Muscle of arm (tissue), 12 donors: Measurements from ENCODE around the gene NAA15. TPM values are rescaled to one million over a fixed set of nuclear protein-coding genes. Genes with fewer than 3 reads are reported as not detected.
A peak's percentile ranks its signal among the peaks of the same experiment; 100 is the strongest.
"Not testable (repeated sequence)": the region's sequence is repeated elsewhere in the genome, so short reads cannot be mapped to it uniquely, and the experiment has no call there.

Experiments used
- DNase-seq: peaks from one replicate; pipeline ENCODE4 v3.0.0-alpha.2; 2013
- polyA plus RNA-seq, 12 donors: library from polyadenylated mRNA; unstranded; fragments of 120-200 nt; gene quantifications; one replicate each; pipeline ENCODE4 v1.2.1, GENCODE V29; 2013; ENCODE audit not compliant: insufficient read length in 12 of 12

The NAA15 gene
- polyA plus RNA-seq, 12 donors: 24.7 to 200 (median 31.1) TPM

GRCh38 chr4:139333046-139333445 is 31.7 kb downstream of the NAA15 start:
- DNase-seq: no peak

GRCh38 chr4:139337612-139338011 is 36.3 kb downstream of the NAA15 start:
- no peak for DNase-seq

GRCh38 chr4:139361301-139361700 is 60.0 kb downstream of the NAA15 start:
- DNase-seq: no peak

DNA sequence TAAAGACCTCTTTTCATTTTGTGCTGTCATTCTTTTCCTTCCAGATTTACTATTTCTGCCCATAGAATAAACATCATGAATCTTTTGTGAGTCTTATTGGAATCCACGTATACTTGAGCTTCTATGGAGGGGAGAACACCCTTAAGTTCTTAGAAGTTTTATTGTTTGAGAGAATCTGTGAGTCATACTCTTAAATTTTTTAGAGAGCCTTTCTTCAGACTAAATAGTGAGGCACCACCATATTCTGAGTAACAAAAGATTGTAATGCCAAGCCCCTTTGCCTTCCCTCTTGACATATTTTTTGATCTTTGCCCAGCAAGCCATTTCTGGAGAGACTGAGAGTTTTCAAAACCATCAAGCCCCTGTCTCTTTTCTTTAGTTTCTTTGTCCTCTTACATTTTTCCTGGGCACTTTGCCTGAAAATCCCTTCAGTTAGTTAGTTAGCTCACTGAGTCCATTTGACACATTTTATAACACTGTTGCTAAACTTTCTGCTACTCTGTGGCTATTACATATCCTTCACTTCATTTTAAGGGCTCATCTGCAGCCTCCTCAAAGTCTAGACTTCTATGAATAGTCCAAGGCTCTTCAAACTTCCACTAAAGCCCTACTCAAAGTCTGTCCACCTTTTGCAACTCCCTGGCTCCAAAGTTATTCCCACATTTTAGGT is 66.3 kb downstream of the NAA15 start:
- DNase-seq: no peak

DNA sequence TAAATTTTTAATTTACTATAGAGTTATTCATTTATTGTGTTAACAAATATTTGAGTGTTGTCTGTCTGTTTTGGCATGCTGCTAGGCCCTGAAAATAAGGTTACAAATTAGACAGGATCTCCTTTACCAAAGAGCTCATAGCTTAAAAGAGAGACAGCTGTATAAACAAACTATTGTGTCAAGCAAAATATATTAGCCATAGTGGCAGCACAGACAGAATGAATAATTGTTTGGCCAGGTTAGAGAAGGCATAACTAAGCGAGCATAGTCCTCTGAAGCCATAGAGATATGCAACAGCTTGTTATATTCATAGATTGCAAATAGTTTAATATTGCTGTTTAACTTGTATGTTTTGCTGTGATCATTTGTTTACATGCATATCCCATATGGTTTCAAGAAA is 67.7 kb downstream of the NAA15 start:
- DNase-seq: no peak

GRCh38 chr4:139374251-139374650 is 72.9 kb downstream of the NAA15 start:
- no peak for DNase-seq

DNA sequence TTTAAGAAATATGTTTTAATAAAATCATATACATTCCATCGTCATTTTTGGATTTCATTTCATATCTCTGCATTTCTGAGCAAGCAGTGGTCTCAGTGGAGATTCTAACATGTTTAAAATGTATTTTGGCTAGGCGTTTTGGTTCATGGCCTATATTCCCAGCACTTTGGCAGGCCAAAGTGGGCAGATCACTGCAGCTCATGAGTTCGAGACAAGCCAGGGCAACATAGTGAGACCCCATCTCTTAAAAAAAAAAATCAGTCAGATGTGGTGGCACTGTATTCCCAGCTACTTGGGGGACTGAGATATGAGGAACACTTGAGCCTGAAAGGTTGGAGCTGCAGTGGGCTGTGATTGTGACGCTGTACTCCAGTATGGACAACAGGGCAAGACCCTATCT is 85.1 kb downstream of the NAA15 start:
- DNase-seq: no peak

GRCh38 chr4:139389102-139389501 is 87.8 kb downstream of the NAA15 start:
- no peak for DNase-seq

DNA sequence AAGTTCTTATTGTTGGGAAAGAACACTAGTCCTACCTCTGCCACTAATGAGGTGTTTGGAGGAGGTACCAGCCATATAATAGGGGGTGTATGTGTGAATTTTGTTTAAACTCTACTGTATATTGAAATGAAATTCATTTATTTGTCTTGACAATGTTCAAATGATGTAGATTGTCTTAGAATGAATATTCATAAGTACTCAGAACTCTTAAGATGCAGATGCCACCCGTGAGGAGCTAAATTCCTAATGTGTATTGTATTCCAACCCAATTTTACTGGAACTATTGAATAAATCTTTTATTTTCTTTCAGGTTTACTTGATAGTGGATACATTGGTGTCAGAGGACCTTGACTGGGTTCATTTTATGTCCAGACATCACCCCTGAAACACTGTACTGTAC is 88.7 kb downstream of the NAA15 start:
- no peak for DNase-seq

- no peak for DNase-seq
Measured at GRCh38 chr4:139391731-139392130, 90.4 kb downstream of the NAA15 start.

- DNase-seq: no peak
Measured at GRCh38 chr4:139392797-139393196, 91.5 kb downstream of the NAA15 start.

DNA sequence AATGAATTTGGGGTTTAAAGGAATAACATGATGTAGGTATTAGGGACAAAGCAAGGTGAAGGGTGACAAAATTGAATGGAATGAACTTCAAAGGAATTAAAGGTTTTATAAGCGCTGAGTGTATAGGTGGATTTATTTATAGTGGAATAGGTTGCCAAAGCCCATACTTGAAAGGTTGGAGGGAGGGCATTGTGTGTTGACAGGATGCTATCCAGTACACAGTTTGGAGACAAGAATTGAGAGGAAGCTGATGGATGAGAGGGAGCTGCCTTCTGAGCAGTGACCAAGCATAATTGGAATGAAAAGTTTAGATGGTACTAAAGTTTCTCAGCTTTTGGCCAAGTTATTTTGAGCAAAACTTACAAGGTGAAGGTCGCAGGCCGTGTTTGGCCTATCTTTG is 100.1 kb downstream of the NAA15 start:
- no peak for DNase-seq

- DNase-seq: no peak
Measured at GRCh38 chr4:139402436-139402835, 101.1 kb downstream of the NAA15 start.

DNA sequence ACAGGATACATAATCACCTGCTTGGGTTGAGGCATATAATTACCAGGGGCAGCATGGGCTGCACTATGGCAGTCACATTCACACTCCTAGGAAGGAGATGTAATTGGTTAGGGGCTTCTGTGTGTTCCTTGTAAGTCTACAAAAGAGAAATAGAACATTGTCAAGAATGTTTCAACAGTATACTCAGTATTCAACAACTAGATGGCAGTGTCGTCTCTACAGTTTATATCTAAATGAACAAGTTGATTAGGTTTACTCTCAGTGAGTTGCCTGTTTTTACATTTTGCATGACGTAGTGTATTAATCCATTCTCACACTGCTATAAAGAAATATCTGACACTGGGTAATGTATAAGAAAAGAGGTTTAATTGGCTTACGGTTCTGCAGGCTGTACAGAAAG is 102.2 kb downstream of the NAA15 start:
- no peak for DNase-seq

GRCh38 chr4:139410312-139410711 is 109.0 kb downstream of the NAA15 start:
- no peak for DNase-seq

DNA sequence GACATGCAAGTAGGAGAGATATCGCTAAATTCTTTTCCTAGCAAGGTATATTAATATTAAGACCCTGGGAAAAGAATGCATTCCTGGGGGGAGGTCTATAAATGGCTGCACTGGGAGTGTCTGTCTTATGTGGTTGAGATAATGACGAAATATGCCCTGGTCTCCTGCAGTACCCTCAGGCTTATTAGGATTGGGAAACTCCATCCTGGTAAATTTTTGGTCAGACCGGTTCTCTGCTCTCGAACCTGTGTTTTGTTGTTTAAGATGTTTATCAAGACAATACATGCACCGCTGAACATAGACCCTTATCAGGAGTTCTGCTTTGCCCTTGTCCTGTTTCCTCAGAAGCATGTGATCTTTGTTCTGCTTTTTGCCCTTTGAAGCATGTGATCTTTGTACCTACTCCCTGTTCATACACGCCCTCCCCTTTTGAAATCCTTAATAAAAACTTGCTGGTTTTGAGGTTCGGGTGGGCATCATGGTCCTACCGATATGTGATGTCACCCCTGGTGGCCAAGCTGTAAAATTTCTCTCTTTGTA is 113.4 kb downstream of the NAA15 start:
- DNase-seq: not testable (repeated sequence)

- DNase-seq: peak; percentile 35
Measured at GRCh38 chr4:139416073-139416673, 114.9 kb downstream of the NAA15 start.

GRCh38 chr4:139419388-139419914 is 118.1 kb downstream of the NAA15 start:
- DNase-seq: peak; percentile 34

DNA sequence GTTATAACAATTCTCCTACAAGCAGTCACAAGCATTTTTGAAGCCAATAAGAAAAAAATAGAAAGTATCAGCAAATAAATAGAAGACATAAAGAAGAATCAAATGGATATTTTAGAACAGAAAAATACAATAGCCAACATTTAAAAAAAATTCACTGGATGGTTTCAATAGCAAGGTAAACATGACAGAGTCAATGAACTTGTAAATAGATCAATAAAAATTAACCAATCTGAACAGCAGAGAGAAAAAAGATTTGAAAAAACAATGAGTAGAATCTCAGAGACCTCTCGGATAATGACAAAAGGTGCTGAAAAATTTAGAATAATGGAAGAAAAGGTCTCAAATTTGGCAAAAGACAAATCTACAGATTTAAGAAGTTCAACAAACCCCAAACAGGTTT is 119.3 kb downstream of the NAA15 start:
- no peak for DNase-seq

GRCh38 chr4:139436122-139436521 is 134.8 kb downstream of the NAA15 start:
- no peak for DNase-seq

DNA sequence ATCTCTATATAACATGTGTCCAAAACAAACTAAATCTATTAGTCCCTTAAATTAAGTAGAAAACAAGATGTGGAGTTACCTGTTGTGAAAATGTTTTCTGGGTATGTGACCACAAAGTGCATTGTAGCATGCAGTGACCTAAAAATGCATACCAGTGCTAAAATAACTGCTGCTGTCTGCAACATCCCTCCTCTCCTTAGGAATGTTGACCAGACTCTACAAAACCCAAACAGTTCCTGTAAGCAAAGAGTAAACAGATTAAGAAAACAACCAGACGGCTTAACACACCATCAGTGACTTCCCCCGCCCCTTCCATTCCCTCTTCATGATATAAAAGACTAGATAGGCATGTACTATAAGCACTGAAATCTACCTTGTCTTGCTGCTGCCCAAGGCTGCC is 136.8 kb downstream of the NAA15 start:
- no peak for DNase-seq

- DNase-seq: no peak
Measured at GRCh38 chr4:139441029-139441428, 139.7 kb downstream of the NAA15 start.

GRCh38 chr4:139443661-139444060 is 142.4 kb downstream of the NAA15 start:
- no peak for DNase-seq
